ENCODE results near the gene IL2RG. TPM values are rescaled to one million over a fixed set of nuclear protein-coding genes. Genes with fewer than 3 reads are reported as not detected.

IL2RG gene
- total RNA-seq, 1 donor from 2014 or later, result 1.5 TPM

DNA sequence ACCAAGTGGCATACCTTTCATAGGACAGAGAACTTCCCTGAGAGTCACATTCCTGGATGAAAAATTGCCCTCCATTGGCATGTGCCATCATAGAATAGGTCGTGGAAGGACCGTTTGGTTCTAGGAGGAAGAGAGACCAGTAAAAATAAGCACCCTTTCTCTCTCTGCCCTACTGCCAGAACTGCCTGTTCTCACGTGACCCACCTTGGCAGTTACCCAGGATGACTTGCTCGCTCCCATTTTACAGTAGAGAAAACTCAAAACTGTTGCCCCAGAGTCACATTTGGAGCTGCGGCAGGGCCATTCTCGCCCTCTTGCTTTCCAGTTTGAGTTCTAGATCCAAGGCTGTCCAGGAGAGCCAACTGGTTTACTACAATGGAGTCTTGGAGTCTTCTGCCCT lies 32.1 kb upstream of the IL2RG start:
- H3K27me3 Mint-ChIP-seq, result peaks cover 4% of the 10 kb centered on the region
- no peak overlapping the region for H3K27ac Mint-ChIP-seq
- no peaks in the 10 kb centered on the region for H3K9me3 Mint-ChIP-seq
- no peaks in the 10 kb centered on the region for H3K4me1 Mint-ChIP-seq (ENCODE audit: unreplicated experiment)
- DNase-seq (ENCODE audit: extremely low spot score, unreplicated experiment), result no peak
- peaks cover 6% of the 10 kb centered on the region for H3K36me3 Mint-ChIP-seq
- TF ChIP-seq, protein P1, sequence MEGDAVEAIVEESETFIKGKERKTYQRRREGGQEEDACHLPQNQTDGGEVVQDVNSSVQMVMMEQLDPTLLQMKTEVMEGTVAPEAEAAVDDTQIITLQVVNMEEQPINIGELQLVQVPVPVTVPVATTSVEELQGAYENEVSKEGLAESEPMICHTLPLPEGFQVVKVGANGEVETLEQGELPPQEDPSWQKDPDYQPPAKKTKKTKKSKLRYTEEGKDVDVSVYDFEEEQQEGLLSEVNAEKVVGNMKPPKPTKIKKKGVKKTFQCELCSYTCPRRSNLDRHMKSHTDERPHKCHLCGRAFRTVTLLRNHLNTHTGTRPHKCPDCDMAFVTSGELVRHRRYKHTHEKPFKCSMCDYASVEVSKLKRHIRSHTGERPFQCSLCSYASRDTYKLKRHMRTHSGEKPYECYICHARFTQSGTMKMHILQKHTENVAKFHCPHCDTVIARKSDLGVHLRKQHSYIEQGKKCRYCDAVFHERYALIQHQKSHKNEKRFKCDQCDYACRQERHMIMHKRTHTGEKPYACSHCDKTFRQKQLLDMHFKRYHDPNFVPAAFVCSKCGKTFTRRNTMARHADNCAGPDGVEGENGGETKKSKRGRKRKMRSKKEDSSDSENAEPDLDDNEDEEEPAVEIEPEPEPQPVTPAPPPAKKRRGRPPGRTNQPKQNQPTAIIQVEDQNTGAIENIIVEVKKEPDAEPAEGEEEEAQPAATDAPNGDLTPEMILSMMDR (conservative IDR thresholded peaks at IDR 0.05), result no peak
- no peak overlapping the region for H3K4me3 Mint-ChIP-seq

DNA sequence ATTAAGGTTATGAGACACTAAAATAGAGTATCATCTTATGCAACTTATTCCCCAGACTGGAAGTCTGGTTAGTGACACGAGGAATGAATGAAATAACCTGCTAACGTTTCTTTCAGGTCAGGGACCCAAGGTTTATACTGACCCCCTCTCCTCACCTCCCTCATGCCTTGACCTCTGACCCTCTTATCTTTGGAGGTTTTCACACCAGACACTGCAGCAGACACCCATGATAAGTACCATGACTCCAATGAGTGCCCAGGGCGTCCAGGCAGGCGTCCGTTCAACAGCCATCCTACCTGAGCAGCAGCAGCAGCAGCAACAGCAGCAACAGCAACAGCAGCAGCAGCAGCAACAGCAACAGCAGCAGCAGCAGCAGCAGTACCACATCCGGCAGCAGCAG lies 29.1 kb upstream of the IL2RG start:
- H3K9me3 Mint-ChIP-seq, result no peaks in the 10 kb centered on the region
- TF ChIP-seq, protein P1 (conservative IDR thresholded peaks at IDR 0.05), result no peak
- peaks cover 15% of the 10 kb centered on the region for H3K36me3 Mint-ChIP-seq

DNA sequence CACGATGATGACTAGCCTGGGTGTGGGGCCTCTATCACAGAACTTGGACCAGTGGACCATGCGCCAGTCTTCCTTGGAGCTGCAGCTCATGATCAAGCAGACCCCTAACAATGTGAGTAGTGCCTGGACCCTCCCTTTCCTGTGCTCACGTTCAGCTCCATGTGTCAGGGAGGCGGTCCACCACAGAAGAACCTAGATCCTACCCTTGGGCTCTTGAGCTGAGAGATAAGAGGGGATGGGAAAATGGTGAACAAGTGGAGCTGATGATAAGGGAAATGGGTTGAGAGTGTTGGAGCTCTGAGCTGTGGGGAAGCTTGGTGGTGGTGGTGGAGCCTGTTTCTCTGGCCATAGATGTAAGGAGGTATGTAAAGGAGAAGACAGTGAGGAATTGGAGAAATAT lies 20.1 kb upstream of the IL2RG start:
- no peak overlapping the region for H3K27ac Mint-ChIP-seq
- DNase-seq (ENCODE audit: extremely low spot score, unreplicated experiment), result no peak
- no peaks in the 10 kb centered on the region for H3K27me3 Mint-ChIP-seq
- no peak overlapping the region for H3K4me3 Mint-ChIP-seq
- TF ChIP-seq, protein P1 (conservative IDR thresholded peaks at IDR 0.05), result no peak
- H3K4me1 Mint-ChIP-seq (ENCODE audit: unreplicated experiment), result peaks cover 5% of the 10 kb centered on the region
- H3K36me3 Mint-ChIP-seq, result peaks cover 23% of the 10 kb centered on the region
- H3K9me3 Mint-ChIP-seq, result no peaks in the 10 kb centered on the region

More for the DNA sequence above, 29.1 kb upstream of the IL2RG start:
- Mint-ChIP-seq H3K4me1 (ENCODE audit: unreplicated experiment) (no peaks in the 10 kb centered on the region), H3K27ac (no peak overlapping the region), H3K4me3 (no peak overlapping the region), H3K27me3 (no peaks in the 10 kb centered on the region)
- no peak for DNase-seq (ENCODE audit: extremely low spot score, unreplicated experiment)

DNA sequence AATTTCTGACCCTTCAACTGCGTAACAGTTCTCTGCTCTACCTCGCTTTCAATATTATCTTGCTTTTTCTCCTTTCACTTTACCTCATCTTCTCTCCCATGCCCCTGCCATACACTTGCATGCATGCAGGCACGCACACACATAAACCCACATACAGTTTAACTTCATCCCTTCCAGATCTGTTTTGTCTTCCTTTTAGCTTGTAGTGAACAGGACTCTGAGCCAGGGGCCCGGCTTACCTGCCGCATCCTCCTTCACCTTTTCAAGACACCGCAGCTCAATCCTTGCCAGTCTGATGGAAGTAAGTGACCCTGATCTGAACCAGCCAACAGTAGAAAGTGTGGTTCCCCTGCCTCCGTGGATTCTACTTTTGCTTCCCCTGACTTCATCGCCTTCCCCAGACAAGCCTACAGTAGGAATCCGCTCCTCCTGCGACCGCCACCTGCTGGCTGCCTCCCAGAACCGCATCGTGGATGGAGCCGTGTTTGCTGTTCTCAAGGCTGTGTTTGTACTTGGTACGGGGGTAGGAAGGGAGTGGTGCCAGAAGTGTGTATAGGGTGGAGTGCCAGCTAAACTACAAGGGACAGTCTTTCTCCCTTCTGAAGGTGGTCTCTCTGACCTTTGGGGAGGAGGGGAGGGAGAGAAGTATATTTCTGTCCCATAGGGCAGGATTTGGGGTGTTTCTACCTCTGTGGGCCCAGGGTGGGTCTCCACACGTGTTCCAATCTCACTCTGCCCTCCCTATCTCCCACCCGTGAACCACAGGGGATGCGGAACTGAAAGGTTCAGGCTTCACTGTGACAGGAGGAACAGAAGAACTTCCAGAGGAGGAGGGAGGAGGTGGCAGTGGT lies 17.8 kb upstream of the IL2RG start:
- Mint-ChIP-seq H3K27me3 (no peaks in the 10 kb centered on the region), H3K36me3 (peaks cover 17% of the 10 kb centered on the region), H3K9me3 (no peaks in the 10 kb centered on the region), H3K4me3 (no peak overlapping the region), H3K27ac (peak overlapping the region; percentile 3), H3K4me1 (ENCODE audit: unreplicated experiment) (peaks cover 5% of the 10 kb centered on the region)
- peak; percentile 76 for DNase-seq (ENCODE audit: extremely low spot score, unreplicated experiment)
- TF ChIP-seq, protein P1 (conservative IDR thresholded peaks at IDR 0.05), result peak; percentile 82

DNA sequence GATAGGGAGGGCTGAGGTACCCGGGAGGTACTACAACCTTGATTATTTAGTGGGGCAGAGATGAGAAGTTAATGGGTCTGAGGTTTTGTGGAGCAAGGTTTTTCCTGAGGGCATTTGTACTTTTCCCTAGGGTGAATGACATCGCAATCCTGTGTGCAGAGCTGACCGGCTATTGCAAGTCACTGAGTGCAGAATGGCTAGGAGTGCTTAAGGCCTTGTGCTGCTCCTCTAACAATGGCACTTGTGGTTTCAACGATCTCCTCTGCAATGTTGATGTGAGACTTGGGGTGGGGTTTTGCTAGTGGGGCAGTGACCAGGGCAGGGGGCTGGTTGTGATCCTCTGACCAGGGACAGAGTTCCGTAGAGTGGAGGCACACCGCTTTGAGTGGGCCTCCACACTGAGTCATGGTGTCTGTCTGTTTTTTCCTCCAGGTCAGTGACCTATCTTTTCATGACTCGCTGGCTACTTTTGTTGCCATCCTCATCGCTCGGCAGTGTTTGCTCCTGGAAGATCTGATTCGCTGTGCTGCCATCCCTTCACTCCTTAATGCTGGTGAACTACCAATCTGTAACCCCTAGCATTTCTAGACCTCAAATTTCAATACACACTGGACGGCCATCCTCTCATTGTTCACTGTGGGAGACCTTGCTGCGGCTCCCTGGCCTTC lies 16.9 kb upstream of the IL2RG start:
- H3K36me3 Mint-ChIP-seq, result peaks cover 17% of the 10 kb centered on the region
- DNase-seq (ENCODE audit: extremely low spot score, unreplicated experiment), result no peak
- no peak overlapping the region for H3K4me3 Mint-ChIP-seq
- TF ChIP-seq, protein P1 (conservative IDR thresholded peaks at IDR 0.05), result no peak
- no peak overlapping the region for H3K27ac Mint-ChIP-seq
- H3K27me3 Mint-ChIP-seq, result no peaks in the 10 kb centered on the region
- H3K4me1 Mint-ChIP-seq (ENCODE audit: unreplicated experiment), result peaks cover 5% of the 10 kb centered on the region
- H3K9me3 Mint-ChIP-seq, result no peaks in the 10 kb centered on the region
